KMS-11 (cell line): ENCODE measurements around the gene TEDDM1.

Experiments used
- H2AFZ ChIP-seq: fragments of 200-600 bp; sonication (generic); 2 replicates; pipeline ENCODE4 v1.6.1; 2016; ENCODE audit warnings: antibody characterized with exemption, mixed run types, low read depth
- H3K27ac ChIP-seq: fragments of 200-600 bp; sonication (generic); 2 replicates; pipeline ENCODE4 v1.6.1; 2016; ENCODE audit warnings: mild to moderate bottlenecking, mixed run types
- H3K27me3 ChIP-seq: fragments of 200-600 bp; sonication (generic); 2 replicates; pipeline ENCODE4 v1.6.1; 2017; ENCODE audit warnings: mild to moderate bottlenecking, low read depth, mixed run types, moderate library complexity; ENCODE audit not compliant: insufficient read depth
- H3K36me3 ChIP-seq: fragments of 200-600 bp; sonication (generic); 2 replicates; pipeline ENCODE4 v1.6.1; 2017; ENCODE audit warnings: mild to moderate bottlenecking, mixed run types; ENCODE audit not compliant: insufficient read depth
- H3K4me1 ChIP-seq: fragments of 200-600 bp; sonication (generic); 2 replicates; pipeline ENCODE4 v1.6.1; 2016; ENCODE audit warnings: mild to moderate bottlenecking, low read depth, mixed run types; ENCODE audit not compliant: poor library complexity, severe bottlenecking
- H3K4me2 ChIP-seq: fragments of 200-600 bp; sonication (generic); 2 replicates; pipeline ENCODE4 v1.7.0; 2016; ENCODE audit warnings: mild to moderate bottlenecking, mixed run types
- H3K4me3 ChIP-seq: fragments of 200-600 bp; sonication (generic); IDR thresholded peaks from 2 replicates; pipeline ENCODE4 v1.6.1; 2017; ENCODE audit warnings: low read depth, low read length, mixed read lengths; ENCODE audit not compliant: insufficient read depth
- H3K79me2 ChIP-seq: fragments of 200-600 bp; sonication (generic); 2 replicates; pipeline ENCODE4 v1.6.1; 2016; ENCODE audit warnings: low read depth, mixed run types; ENCODE audit not compliant: insufficient read depth
- H3K9ac ChIP-seq: fragments of 200-600 bp; sonication (generic); 2 replicates; pipeline ENCODE4 v1.6.1; 2016; ENCODE audit warnings: mild to moderate bottlenecking, mixed run types
- H4K20me1 ChIP-seq: fragments of 200-600 bp; sonication (generic); 2 replicates; pipeline ENCODE4 v1.6.1; 2016; ENCODE audit warnings: mild to moderate bottlenecking, mixed run types; ENCODE audit not compliant: insufficient read depth
- CTCF ChIP-seq: fragments of 200-600 bp; sonication (generic); conservative IDR thresholded peaks from 2 replicates; pipeline ENCODE4 v1.6.1; 2017; ENCODE audit warnings: low read depth, mild to moderate bottlenecking, antibody characterized with exemption, low read length, moderate library complexity, mixed read lengths

TEDDM1 gene

GRCh38 chr1:182357171-182357570 is 43.3 kb downstream of the TEDDM1 start:
- Histone ChIP-seq H3K4me1 (no peaks in the 10 kb centered on the region), H3K4me3 (no peak overlapping the region), H3K4me2 (no peak overlapping the region), H3K27me3 (no peaks in the 10 kb centered on the region), H4K20me1 (no peaks in the 10 kb centered on the region), H2AFZ (no peak overlapping the region), H3K9ac (no peak overlapping the region), H3K79me2 (no peaks in the 10 kb centered on the region), H3K36me3 (no peaks in the 10 kb centered on the region), H3K27ac (no peak overlapping the region)
- TF ChIP-seq CTCF, result no peak

- TF ChIP-seq CTCF, result no peak
- no peak overlapping the region for H3K4me2 ChIP-seq
- no peaks in the 10 kb centered on the region for H3K4me1 ChIP-seq
- no peak overlapping the region for H3K9ac ChIP-seq
- no peaks in the 10 kb centered on the region for H3K27me3 ChIP-seq
- H3K27ac ChIP-seq, result no peak overlapping the region
- H3K4me3 ChIP-seq, result no peak overlapping the region
- H2AFZ ChIP-seq, result no peak overlapping the region
- no peaks in the 10 kb centered on the region for H3K79me2 ChIP-seq
- H4K20me1 ChIP-seq, result no peaks in the 10 kb centered on the region
- no peaks in the 10 kb centered on the region for H3K36me3 ChIP-seq
Observed at GRCh38 chr1:182355723-182356098, 44.8 kb downstream of the TEDDM1 start.

GRCh38 chr1:182351790-182352364 is 48.6 kb downstream of the TEDDM1 start:
- Histone ChIP-seq H4K20me1 (no peaks in the 10 kb centered on the region), H3K27ac (no peak overlapping the region), H3K4me2 (no peak overlapping the region), H3K4me3 (no peak overlapping the region), H3K79me2 (no peaks in the 10 kb centered on the region), H2AFZ (no peak overlapping the region), H3K9ac (no peak overlapping the region), H3K36me3 (no peaks in the 10 kb centered on the region), H3K27me3 (no peaks in the 10 kb centered on the region), H3K4me1 (no peaks in the 10 kb centered on the region)
- TF ChIP-seq CTCF, result no peak

- H3K36me3 ChIP-seq, result no peaks in the 10 kb centered on the region
- H3K9ac ChIP-seq, result no peak overlapping the region
Observed at GRCh38 chr1:182350839-182351238, 49.6 kb downstream of the TEDDM1 start.

More at GRCh38 chr1:182350839-182351238, 49.6 kb downstream of the TEDDM1 start:
- Histone ChIP-seq H2AFZ (no peak overlapping the region), H3K79me2 (no peaks in the 10 kb centered on the region), H3K27me3 (no peaks in the 10 kb centered on the region), H3K4me1 (no peaks in the 10 kb centered on the region), H3K4me2 (no peak overlapping the region), H3K4me3 (no peak overlapping the region), H4K20me1 (no peaks in the 10 kb centered on the region), H3K27ac (no peak overlapping the region)
- TF ChIP-seq CTCF, result no peak
